ENCODE data around the gene PLD5. TPM values are rescaled to one million over a fixed set of nuclear protein-coding genes. Genes with fewer than 3 reads are reported as not detected.
"Not testable (repeated sequence)": the region's sequence is repeated elsewhere in the genome, so short reads cannot be mapped to it uniquely, and the experiment has no call there.

PLD5 gene
- total and polyA plus RNA-seq, 8 donors = 0.04 to 0.71 (median 0.24) TPM; not detected in 2

- intact Hi-C loops (cut with DNase I) = no loop called here
- H3K36me3 ChIP-seq = no peaks in the 10 kb centered on the region
- H3K4me1 ChIP-seq = no peaks in the 10 kb centered on the region
- H3K4me3 ChIP-seq = no peak overlapping the region
- WGBS, 2 donors = 55 to 71% methylated on average over 12 of the region's 12 CpGs
- FAIRE-seq (no peak), DNase-seq (no peak), ATAC-seq (no peak)
- no peaks in the 10 kb centered on the region for H3K9me3 ChIP-seq
- H3K27me3 ChIP-seq = no peaks in the 10 kb centered on the region
- no peak for TF ChIP-seq CTCF (IDR thresholded peaks at IDR 0.05)
- H3K27ac ChIP-seq = no peak overlapping the region
Measured at GRCh38 chr1:242219905-242220304, 304.6 kb downstream of the PLD5 start.

DNA sequence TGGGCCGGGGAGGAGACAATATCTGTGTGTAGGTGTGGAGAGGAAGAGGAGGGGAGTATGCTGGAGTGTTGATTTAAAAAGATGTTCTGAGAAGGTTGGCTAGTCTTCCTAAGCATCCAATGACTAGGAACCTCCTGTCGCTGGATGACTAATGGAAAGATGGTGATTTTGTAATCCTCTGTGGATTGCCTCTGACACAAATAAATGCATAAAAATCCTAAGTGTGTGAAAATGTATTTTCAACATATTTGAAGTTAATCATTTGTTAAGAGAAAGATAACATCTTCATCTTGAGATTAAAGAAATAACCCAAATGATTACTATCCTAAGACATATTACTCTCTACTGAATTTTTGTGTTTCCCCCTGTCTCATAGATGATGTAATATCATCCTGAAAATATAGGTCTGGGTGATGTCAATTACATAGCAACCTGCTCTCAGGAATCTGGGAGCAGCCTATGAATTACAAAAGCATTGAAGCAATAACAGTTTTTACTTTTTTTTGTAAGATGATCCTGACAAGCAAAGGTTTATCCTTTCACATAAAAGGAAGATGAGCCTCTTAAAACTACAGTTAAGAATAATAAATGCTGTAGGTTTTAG is 305.1 kb downstream of the PLD5 start:
- H3K36me3 ChIP-seq = no peaks in the 10 kb centered on the region
- H3K4me1 ChIP-seq = no peaks in the 10 kb centered on the region
- ATAC-seq = no peak
- H3K9me3 ChIP-seq = no peaks in the 10 kb centered on the region
- intact Hi-C loops (cut with DNase I) = no loop called here
- WGBS, 2 donors = 76 to 83% methylated on average over 2 of the region's 2 CpGs
- no peak for DNase-seq
- FAIRE-seq = no peak
- H3K27ac ChIP-seq = no peak overlapping the region
- H3K4me3 ChIP-seq = no peak overlapping the region
- H3K27me3 ChIP-seq = no peaks in the 10 kb centered on the region
- no peak for TF ChIP-seq CTCF (IDR thresholded peaks at IDR 0.05)

GRCh38 chr1:242216368-242216767 is 308.1 kb downstream of the PLD5 start:
- H3K36me3 ChIP-seq = no peaks in the 10 kb centered on the region
- H3K4me3 ChIP-seq = no peak overlapping the region
- no peak for TF ChIP-seq CTCF (IDR thresholded peaks at IDR 0.05)
- FAIRE-seq (no peak), ATAC-seq (no peak), DNase-seq (no peak)
- H3K27ac ChIP-seq = no peak overlapping the region
- no peaks in the 10 kb centered on the region for H3K4me1 ChIP-seq
- intact Hi-C loops (cut with DNase I) = no loop called here
- H3K27me3 ChIP-seq = no peaks in the 10 kb centered on the region
- no peaks in the 10 kb centered on the region for H3K9me3 ChIP-seq
- WGBS, 2 donors = 49 to 56% methylated on average over 4 of the region's 4 CpGs

GRCh38 chr1:242214455-242214854 is 310.0 kb downstream of the PLD5 start:
- intact Hi-C loops (cut with DNase I); ATAC-seq: not testable (repeated sequence)

GRCh38 chr1:242212961-242213360 is 311.5 kb downstream of the PLD5 start:
- H3K4me1 ChIP-seq; H3K27ac ChIP-seq; H3K27me3 ChIP-seq; H3K4me3 ChIP-seq; ATAC-seq; FAIRE-seq; H3K9me3 ChIP-seq; intact Hi-C loops (cut with DNase I); H3K36me3 ChIP-seq; DNase-seq: not testable (repeated sequence)
- WGBS, 2 donors = 55 to 64% methylated on average over 4 of the region's 4 CpGs

More at GRCh38 chr1:242214455-242214854, 310.0 kb downstream of the PLD5 start:
- not testable (repeated sequence) for H3K36me3 ChIP-seq, H3K27me3 ChIP-seq, FAIRE-seq, H3K9me3 ChIP-seq, H3K4me3 ChIP-seq, H3K27ac ChIP-seq, H3K4me1 ChIP-seq, DNase-seq
- WGBS, 2 donors = 47 to 54% methylated on average over 3 of the region's 3 CpGs

DNA sequence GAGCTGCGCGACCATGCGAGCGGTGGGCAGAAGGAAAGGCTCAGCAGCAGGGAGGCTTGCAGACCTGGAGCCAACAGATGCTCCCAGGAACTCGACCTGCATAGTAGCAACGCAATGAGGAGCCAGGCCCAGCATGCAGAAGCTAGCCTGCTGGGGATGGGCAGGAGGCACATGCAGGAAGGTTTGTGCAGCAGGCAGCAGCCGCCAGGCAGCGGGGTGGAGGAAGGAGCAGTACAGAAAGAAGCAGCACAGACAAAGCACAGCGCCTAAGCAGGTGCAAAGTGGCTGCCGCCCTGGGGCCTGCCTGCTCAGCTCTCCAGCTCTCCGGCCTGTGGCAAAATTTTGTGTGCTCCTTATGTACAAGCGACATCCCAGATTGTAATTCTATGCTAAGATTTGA is 312.1 kb downstream of the PLD5 start:
- no peaks in the 10 kb centered on the region for H3K36me3 ChIP-seq
- FAIRE-seq (no peak), DNase-seq (no peak), ATAC-seq (no peak)
- no peak overlapping the region for H3K4me3 ChIP-seq
- no peaks in the 10 kb centered on the region for H3K27me3 ChIP-seq
- 74 to 77% methylated on average over 12 of the region's 12 CpGs for WGBS, 2 donors
- H3K27ac ChIP-seq = no peak overlapping the region
- intact Hi-C loops (cut with DNase I) = no loop called here
- no peaks in the 10 kb centered on the region for H3K4me1 ChIP-seq
- H3K9me3 ChIP-seq = no peaks in the 10 kb centered on the region
- no peak for TF ChIP-seq CTCF (IDR thresholded peaks at IDR 0.05)
